HG03469 (cell line): ENCODE results near the gene TMEM185B.
A peak's percentile ranks its signal among the peaks of the same experiment; 100 is the strongest.
"Not testable (repeated sequence)": the region's sequence is repeated elsewhere in the genome, so short reads cannot be mapped to it uniquely, and the experiment has no call there.

ENCODE experiments used
- ATAC-seq: cut with Tn5 transposase; IDR thresholded peaks from one replicate; pipeline ENCODE4 v1.9.1; 2021; ENCODE audit warnings: mild to moderate bottlenecking, moderate library complexity, moderate number of reproducible peaks; ENCODE audit not compliant: unreplicated experiment

TMEM185B gene

GRCh38 chr2:120223034-120223912 is at the start of gene TMEM185B:
Gene TMEM185B, minus strand, starts transcription at chr2:120223400. Its CDS starts 424 bp downstream, at chr2:120222976.
- ATAC-seq = peak; percentile 70

GRCh38 chr2:120271711-120272379 is 48.6 kb upstream of the TMEM185B start:
- no peak for ATAC-seq

- no peak for ATAC-seq
These were observed 46.6 kb upstream of the TMEM185B start for GRCh38 chr2:120269816-120270215.

GRCh38 chr2:120269076-120269744 is 46.0 kb upstream of the TMEM185B start:
- no peak for ATAC-seq

- ATAC-seq = no peak
These were observed 44.1 kb upstream of the TMEM185B start for GRCh38 chr2:120267348-120267747.

- peak; percentile 41 for ATAC-seq
These were observed 41.8 kb upstream of the TMEM185B start for GRCh38 chr2:120265006-120265405.

- no peak for ATAC-seq
These were observed 39.7 kb upstream of the TMEM185B start for GRCh38 chr2:120262761-120263428.

GRCh38 chr2:120262150-120262549 is 39.0 kb upstream of the TMEM185B start:
- ATAC-seq = no peak

GRCh38 chr2:120261387-120262006 is 38.3 kb upstream of the TMEM185B start:
- ATAC-seq = peak; percentile 64

GRCh38 chr2:120260736-120261135 is 37.5 kb upstream of the TMEM185B start:
- ATAC-seq = no peak

GRCh38 chr2:120259939-120260338 is 36.7 kb upstream of the TMEM185B start:
- not testable (repeated sequence) for ATAC-seq

GRCh38 chr2:120258196-120258595 is 35.0 kb upstream of the TMEM185B start:
- no peak for ATAC-seq

GRCh38 chr2:120257522-120257921 is 34.3 kb upstream of the TMEM185B start:
- ATAC-seq = no peak

GRCh38 chr2:120256651-120257000 is 33.4 kb upstream of the TMEM185B start:
- no peak for ATAC-seq

- no peak for ATAC-seq
These were observed 32.9 kb upstream of the TMEM185B start for GRCh38 chr2:120255986-120256650.

GRCh38 chr2:120255071-120255470 is 31.9 kb upstream of the TMEM185B start:
- no peak for ATAC-seq

- ATAC-seq = no peak
These were observed 31.0 kb upstream of the TMEM185B start for GRCh38 chr2:120254178-120254577.

GRCh38 chr2:120253021-120253882 is 30.1 kb upstream of the TMEM185B start:
- ATAC-seq = peak; percentile 23
